Vagina (tissue), 2 donors: ENCODE measurements around the gene ACOT6. TPM values are rescaled to one million over a fixed set of nuclear protein-coding genes. Genes with fewer than 3 reads are reported as not detected.

Source experiments
- DNase-seq, 2 donors: peaks; one replicate each; pipeline ENCODE4 v3.0.0-alpha.2; 2017; ENCODE audit errors: extremely low spot score in 2 of 2
- H3K27ac ChIP-seq: fragments of 200-600 bp; sonication (generic); one replicate; pipeline ENCODE4 v1.5.1; 2019
- H3K27me3 ChIP-seq: fragments of 200-600 bp; sonication (generic); one replicate; pipeline ENCODE4 v1.5.1; 2019
- H3K36me3 ChIP-seq, 2 donors: fragments of 200-600 bp; sonication (generic); one replicate each; pipeline ENCODE4 v1.5.1; 2017 to 2019
- H3K4me1 ChIP-seq: fragments of 200-600 bp; sonication (generic); one replicate; pipeline ENCODE4 v1.5.1; 2019
- H3K4me3 ChIP-seq, 2 donors: fragments of 200-600 bp; sonication (generic); 1 replicate in 1 of 2; 2 replicates in 1 of 2; pipeline ENCODE4 v1.5.1; 2016 to 2019
- H3K9me3 ChIP-seq: fragments of 200-600 bp; sonication (generic); one replicate; pipeline ENCODE4 v1.5.1; 2019
- CTCF ChIP-seq, 3 experiments: fragments of 450-650 bp in 2 of 3; fragments of 200-600 bp in 1 of 3; sonication (generic) in 1 of 3; IDR thresholded peaks; one replicate each; pipeline ENCODE4 v1.5.1; 2017 to 2019; ENCODE audit warnings: antibody characterized with exemption in 3 of 3, mild to moderate bottlenecking in 2 of 3, moderate library complexity in 2 of 3
- POLR2A ChIP-seq, 2 donors: fragments of 450-650 bp; IDR thresholded peaks; one replicate each; pipeline ENCODE4 v1.6.1; 2017; ENCODE audit warnings: antibody characterized with exemption in 2 of 2, mild to moderate bottlenecking in 2 of 2, moderate library complexity in 2 of 2
- POLR2AphosphoS5 ChIP-seq, 2 donors: sonication (generic); formaldehyde crosslinking; IDR thresholded peaks; one replicate each; pipeline ENCODE4 v1.9.0; 2017; ENCODE audit warnings: antibody characterized with exemption in 2 of 2, mild to moderate bottlenecking in 2 of 2, low read depth in 1 of 2; ENCODE audit not compliant: insufficient read depth in 1 of 2
- intact Hi-C: fragments of 100-400 bp; cut with DNase I; formaldehyde crosslinking; loops from one replicate; pipeline ENCODE4 v1.15.1; 2023
- total RNA-seq: library from RNA; depleted of rRNA; stranded (reverse); fragments of >200 nt; gene quantifications from one replicate; pipeline ENCODE4 v1.2.3, GENCODE V29; 2016

The ACOT6 gene
- total RNA-seq, 1 donor from 2014 or later: not detected

DNA sequence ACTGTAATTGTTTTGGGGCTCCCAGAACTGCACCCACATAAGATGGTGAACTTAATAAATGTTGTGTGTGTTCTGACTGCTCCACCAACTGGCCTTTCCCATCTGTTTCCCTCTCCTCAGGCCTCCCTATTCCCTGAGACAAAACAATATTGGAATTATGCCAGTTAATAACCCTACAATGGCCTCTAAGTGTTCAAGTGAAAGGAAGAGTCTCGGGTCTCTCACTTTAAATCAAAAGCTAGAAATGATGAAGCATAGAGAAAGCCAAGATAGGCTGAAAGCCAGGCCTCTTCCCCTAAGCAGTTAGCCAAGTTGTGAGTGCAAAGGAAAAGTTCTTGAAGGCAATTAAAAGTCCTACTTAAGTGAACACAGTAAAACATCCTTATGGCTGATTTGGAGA is 13.4 kb downstream of the ACOT6 start:
- DNase-seq: no peak

GRCh38 chr14:73627151-73627558 is 14.8 kb downstream of the ACOT6 start:
- DNase-seq: no peak
- no peak overlapping the region for H3K4me3 ChIP-seq
- no peaks in the 10 kb centered on the region for H3K36me3 ChIP-seq
- H3K9me3 ChIP-seq: no peaks in the 10 kb centered on the region
- TF ChIP-seq CTCF (IDR thresholded peaks at IDR 0.05) (no peak), POLR2A (IDR thresholded peaks at IDR 0.05) (no peak)
- no peak overlapping the region for H3K27ac ChIP-seq
- intact Hi-C loops: no loop called here
- no peaks in the 10 kb centered on the region for H3K27me3 ChIP-seq
- H3K4me1 ChIP-seq: no peaks in the 10 kb centered on the region

More for the DNA sequence above, 13.4 kb downstream of the ACOT6 start:
- no peak overlapping the region for H3K27ac ChIP-seq
- no peaks in the 10 kb centered on the region for H3K4me1 ChIP-seq
- no peak overlapping the region for H3K4me3 ChIP-seq
- H3K9me3 ChIP-seq: no peaks in the 10 kb centered on the region
- H3K36me3 ChIP-seq: no peaks in the 10 kb centered on the region
- TF ChIP-seq POLR2A (IDR thresholded peaks at IDR 0.05): no peak
- TF ChIP-seq CTCF (IDR thresholded peaks at IDR 0.05): no peak
- no peak for TF ChIP-seq POLR2AphosphoS5 (IDR thresholded peaks at IDR 0.05; ENCODE audit: insufficient read depth in 1 of 2, low read depth in 1 of 2)
- intact Hi-C loops: no loop called here
- no peaks in the 10 kb centered on the region for H3K27me3 ChIP-seq

- no peaks in the 10 kb centered on the region for H3K36me3 ChIP-seq
- DNase-seq: no peak
- no peak overlapping the region for H3K4me3 ChIP-seq
- H3K27me3 ChIP-seq: no peaks in the 10 kb centered on the region
- no peak for TF ChIP-seq POLR2A (IDR thresholded peaks at IDR 0.05)
- no peak for TF ChIP-seq POLR2AphosphoS5 (IDR thresholded peaks at IDR 0.05; ENCODE audit: insufficient read depth in 1 of 2, low read depth in 1 of 2)
- TF ChIP-seq CTCF (IDR thresholded peaks at IDR 0.05): no peak
- H3K27ac ChIP-seq: no peak overlapping the region
- intact Hi-C loops: no loop called here
- H3K4me1 ChIP-seq: peaks cover 10% of the 10 kb centered on the region
- H3K9me3 ChIP-seq: no peaks in the 10 kb centered on the region
Observed at GRCh38 chr14:73630009-73630780, 17.9 kb downstream of the ACOT6 start.

GRCh38 chr14:73633116-73634010 is 21.0 kb downstream of the ACOT6 start:
- Histone ChIP-seq H3K27ac (peak overlapping the region; percentile 34), H3K4me1 (peaks cover 10% of the 10 kb centered on the region), H3K9me3 (no peaks in the 10 kb centered on the region), H3K36me3 (no peaks in the 10 kb centered on the region), H3K27me3 (no peaks in the 10 kb centered on the region), H3K4me3 (peak overlapping the region; percentile 53 to 55)
- intact Hi-C loops: no loop called here
- no peak for DNase-seq
- TF ChIP-seq POLR2A (IDR thresholded peaks at IDR 0.05) (no peak), POLR2AphosphoS5 (IDR thresholded peaks at IDR 0.05; ENCODE audit: insufficient read depth in 1 of 2, low read depth in 1 of 2) (peak in 1 of 2 donors; percentile 21), CTCF (IDR thresholded peaks at IDR 0.05) (peak; percentile 80 to 89 (median 84))
